H1 (cell line): Measurements from ENCODE around the gene NUDT4B. TPM values are rescaled to one million over a fixed set of nuclear protein-coding genes. Genes with fewer than 3 reads are reported as not detected.
"Not testable (repeated sequence)": the region's sequence is repeated elsewhere in the genome, so short reads cannot be mapped to it uniquely, and the experiment has no call there.

Source experiments
- CTCF ChIA-PET: fragments of 300-600 bp; sonication (Branson Sonifier 250); formaldehyde crosslinking; loops from one replicate; lab custom pipeline; 2021; ENCODE audit not compliant: partially characterized antibody; lab: Charles Lee
- POLR2A ChIA-PET: fragments of 300-600 bp; sonication (Branson Sonifier 250); formaldehyde crosslinking; loops from one replicate; lab custom pipeline; 2021; ENCODE audit warnings: inconsistent platforms; ENCODE audit not compliant: partially characterized antibody; lab: Charles Lee
- DNase-seq, 2 experiments: peaks; one replicate each; pipeline versions ENCODE4 v3.0.0 to v3.0.0-alpha.2; 2010 to 2022; ENCODE audit warnings: low spot score in 2 of 2, low read depth in 1 of 2, mixed read lengths in 1 of 2
- FAIRE-seq: peaks from 2 replicates; lab custom pipeline; 2011; peaks lifted over from hg19 to GRCh38; lab: Jason Lieb, UNC
- H2AFZ ChIP-seq: 2 replicates; pipeline ENCODE4 v1.8.1; 2012; ENCODE audit warnings: low read length, inconsistent platforms
- H2AK5ac ChIP-seq: 2 replicates; pipeline ENCODE4 v1.6.1; 2013; ENCODE audit warnings: low read depth, low read length
- H2BK120ac ChIP-seq: replicated peaks from 2 replicates; pipeline ENCODE3; 2013; ENCODE audit warnings: low read depth, low read length, inconsistent platforms
- H2BK12ac ChIP-seq: 2 replicates; pipeline ENCODE4 v1.6.1; 2013; ENCODE audit warnings: low read depth, low read length
- H2BK15ac ChIP-seq: 2 replicates; pipeline ENCODE4 v1.6.1; 2013; ENCODE audit warnings: low read length
- H2BK20ac ChIP-seq: 2 replicates; pipeline ENCODE4 v1.6.1; 2013; ENCODE audit warnings: low read length
- H2BK5ac ChIP-seq: 2 replicates; pipeline ENCODE4 v1.6.1; 2013; ENCODE audit warnings: low read depth, low read length
- H3K14ac ChIP-seq: 2 replicates; pipeline ENCODE4 v1.6.1; 2013; ENCODE audit warnings: inconsistent platforms; ENCODE audit not compliant: insufficient read length
- H3K18ac ChIP-seq: 2 replicates; pipeline ENCODE4 v1.6.1; 2013; ENCODE audit warnings: low read length; ENCODE audit errors: extremely low read depth
- H3K23ac ChIP-seq: 2 replicates; pipeline ENCODE4 v1.6.1; 2013; ENCODE audit warnings: inconsistent platforms; ENCODE audit not compliant: insufficient read length
- H3K23me2 ChIP-seq: 2 replicates; pipeline ENCODE4 v1.6.1; 2013; ENCODE audit warnings: low read depth, low read length
- H3K27ac ChIP-seq: 2 replicates; pipeline ENCODE4 v1.6.1; 2011; ENCODE audit warnings: low read depth, low read length, inconsistent platforms
- H3K27me3 ChIP-seq, 4 experiments: replicated peaks in 1 of 4; 1 replicate in 1 of 4; 2 replicates in 3 of 4; pipeline versions ENCODE4 v1.6.1 to v1.8.1; 2011 to 2013; ENCODE audit warnings: low read length in 3 of 4, mild to moderate bottlenecking in 3 of 4, inconsistent platforms in 2 of 4, mixed read lengths in 2 of 4, moderate library complexity in 1 of 4; ENCODE audit not compliant: control insufficient read depth in 3 of 4, insufficient read depth in 3 of 4; ENCODE audit errors: extremely low read depth in 1 of 4
- H3K36me3 ChIP-seq, 4 experiments: 2 replicates each; pipeline versions ENCODE4 v1.6.1 to v1.8.1; 2011 to 2013; ENCODE audit warnings: mild to moderate bottlenecking in 4 of 4, low read length in 3 of 4, moderate library complexity in 2 of 4, control low read depth in 1 of 4, inconsistent platforms in 1 of 4; ENCODE audit not compliant: insufficient read depth in 4 of 4, control insufficient read depth in 2 of 4
- H3K4ac ChIP-seq: replicated peaks from 2 replicates; pipeline ENCODE3; 2013; ENCODE audit warnings: low read length, low read depth, mixed read lengths, inconsistent platforms; ENCODE audit not compliant: insufficient read length
- H3K4me1 ChIP-seq, 4 experiments: replicated peaks in 1 of 4; 1 replicate in 1 of 4; 2 replicates in 3 of 4; pipeline versions ENCODE4 v1.6.1 to v1.8.1; 2011 to 2013; ENCODE audit warnings: low read length in 3 of 4, inconsistent platforms in 2 of 4, mixed read lengths in 1 of 4; ENCODE audit not compliant: insufficient read depth in 4 of 4, control insufficient read depth in 3 of 4
- H3K4me2 ChIP-seq, 2 experiments: 2 replicates each; pipeline versions ENCODE4 v1.6.1 to v1.8.1; 2011 to 2013; ENCODE audit warnings: low read depth in 2 of 2, low read length in 2 of 2, control low read depth in 1 of 2, inconsistent platforms in 1 of 2, mild to moderate bottlenecking in 1 of 2; ENCODE audit not compliant: insufficient read depth in 1 of 2
- H3K4me3 ChIP-seq, 4 experiments: fragments of 200-600, 300-600 bp in 1 of 4; sonication (generic), shearing (Covaris generic), sonication (Bioruptor Twin) in 1 of 4; 2 replicates each; pipeline versions ENCODE4 v1.5.1 to v1.8.1; 2011 to 2016; ENCODE audit warnings: low read length in 4 of 4, low read depth in 3 of 4, control low read depth in 2 of 4, inconsistent platforms in 2 of 4, mild to moderate bottlenecking in 2 of 4, mixed read lengths in 1 of 4, moderate library complexity in 1 of 4; ENCODE audit not compliant: insufficient read depth in 2 of 4; ENCODE audit errors: extremely low read depth in 1 of 4
- H3K56ac ChIP-seq: replicated peaks from 2 replicates; pipeline ENCODE3; 2013; ENCODE audit warnings: low read depth, mild to moderate bottlenecking, mixed read lengths, low read length, inconsistent platforms; ENCODE audit not compliant: insufficient read length
- H3K79me1 ChIP-seq: 2 replicates; pipeline ENCODE4 v1.6.1; 2013; ENCODE audit warnings: low read depth, low read length, control low read depth
- H3K79me2 ChIP-seq, 2 experiments: 2 replicates each; pipeline versions ENCODE4 v1.6.1 to v1.8.1; 2012 to 2013; ENCODE audit warnings: low read length in 2 of 2, mild to moderate bottlenecking in 2 of 2, inconsistent platforms in 1 of 2; ENCODE audit not compliant: insufficient read depth in 2 of 2, control insufficient read depth in 1 of 2
- H3K9ac ChIP-seq, 4 experiments: replicated peaks in 1 of 4; 1 replicate in 1 of 4; 2 replicates in 3 of 4; pipeline versions ENCODE4 v1.6.1 to v1.8.1; 2011 to 2013; ENCODE audit warnings: low read depth in 3 of 4, low read length in 3 of 4, control low read depth in 2 of 4, mild to moderate bottlenecking in 2 of 4, moderate library complexity in 2 of 4, inconsistent platforms in 1 of 4; ENCODE audit errors: extremely low read depth in 1 of 4
- H3K9me3 ChIP-seq, 2 experiments: 2 replicates each; pipeline versions ENCODE4 v1.6.1 to v1.8.1; 2012 to 2013; ENCODE audit warnings: mild to moderate bottlenecking in 2 of 2, moderate library complexity in 2 of 2, control low read depth in 1 of 2, inconsistent platforms in 1 of 2, low read depth in 1 of 2, low read length in 1 of 2, mixed read lengths in 1 of 2; ENCODE audit not compliant: insufficient read depth in 2 of 2
- H4K20me1 ChIP-seq, 2 experiments: replicated peaks in 1 of 2; 2 replicates each; pipeline versions ENCODE3 to v1.8.1; 2011 to 2013; ENCODE audit warnings: inconsistent platforms in 2 of 2, low read length in 2 of 2, mild to moderate bottlenecking in 1 of 2; ENCODE audit not compliant: insufficient read depth in 2 of 2, control insufficient read depth in 1 of 2
- H4K5ac ChIP-seq: 2 replicates; pipeline ENCODE4 v1.6.1; 2013; ENCODE audit warnings: low read length, low read depth, mixed read lengths, inconsistent platforms; ENCODE audit not compliant: insufficient read length
- H4K8ac ChIP-seq: 2 replicates; pipeline ENCODE4 v1.8.0; 2013; ENCODE audit warnings: mild to moderate bottlenecking, moderate library complexity, low read length, inconsistent platforms; ENCODE audit not compliant: insufficient read depth; ENCODE audit errors: extremely low read depth
- H4K91ac ChIP-seq: replicated peaks from 2 replicates; pipeline ENCODE3; 2013; ENCODE audit warnings: low read length, mixed read lengths, inconsistent platforms; ENCODE audit not compliant: insufficient read length
- WGBS, 2 experiments: shearing (Covaris generic) in 1 of 2; methylation state at CpG; one replicate each; pipeline versions ENCODE4 v1.1.6 to v1.1.7; 2013 to 2015; ENCODE audit warnings: low lambda C conversion rate in 2 of 2, mixed read lengths in 2 of 2, inconsistent platforms in 1 of 2, low coverage in 1 of 2, missing lambda C conversion rate in 1 of 2; ENCODE audit not compliant: insufficient replicate concordance in 2 of 2, insufficient coverage in 1 of 2, insufficient read length in 1 of 2; ENCODE audit errors: extremely low coverage in 1 of 2, missing lambda C conversion rate in 1 of 2; 5-methylcytosine and 5-hydroxymethylcytosine counted together
- polyA plus RNA-seq, 7 experiments: library from polyadenylated mRNA; depleted of rRNA in 3 of 7; stranded (reverse) in 5 of 7; unstranded in 2 of 7; fragments of >200 nt in 5 of 7; fragments of 200-250 nt in 2 of 7; gene quantifications; 1 replicate in 5 of 7; 2 replicates in 1 of 7; 4 replicates in 1 of 7; pipeline versions ENCODE4 v1.2.1 to v1.2.3, GENCODE V29; 2011 to 2013; ENCODE audit warnings: missing spikeins in 2 of 7, mixed read lengths in 2 of 7
- total RNA-seq: library from RNA; stranded (reverse); fragmentation: NEBNext Ultra II Directional; extraction: Animal tissue kit (Norgen Biotek cat#: 25700); gene quantifications from 2 replicates; pipeline ENCODE4 v1.2.1, GENCODE V29; 2021

The NUDT4B gene
- total and polyA plus RNA-seq, 2 of the 8 experiments (the other 6 are each of a cell fraction or from before 2014, with no cell fraction given) = 11.0 TPM; not detected in 1

DNA sequence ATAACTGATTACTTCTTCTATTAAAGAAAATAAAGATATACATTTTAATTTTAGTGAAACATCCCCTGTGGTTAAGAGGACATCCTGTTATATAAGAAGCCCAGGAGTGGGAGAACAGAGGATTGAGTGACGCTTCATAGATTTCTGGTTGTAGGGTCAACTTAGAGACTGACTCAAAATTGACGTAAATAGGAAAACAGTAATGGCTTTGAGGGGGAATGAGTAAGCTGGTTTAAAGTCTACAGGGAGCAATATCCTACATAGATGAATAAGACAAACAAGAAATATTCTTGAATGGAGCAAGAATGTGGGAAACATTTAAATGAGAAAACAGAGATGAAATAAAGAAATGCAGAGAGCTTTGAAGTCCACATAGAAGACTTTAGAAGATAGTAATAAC lies 20.7 kb upstream of the NUDT4B start:
- H4K8ac ChIP-seq, H3K14ac ChIP-seq, H2BK15ac ChIP-seq, DNase-seq, H3K4me1 ChIP-seq, H3K36me3 ChIP-seq, H3K56ac ChIP-seq, POLR2A ChIA-PET, CTCF ChIA-PET, H3K23ac ChIP-seq, H3K23me2 ChIP-seq, FAIRE-seq, H3K9me3 ChIP-seq, H3K4me2 ChIP-seq, H3K79me1 ChIP-seq, H2BK12ac ChIP-seq, H3K27ac ChIP-seq, H3K18ac ChIP-seq, H2BK120ac ChIP-seq, H2AK5ac ChIP-seq, H4K91ac ChIP-seq, H2AFZ ChIP-seq, H4K5ac ChIP-seq, H2BK5ac ChIP-seq, H3K79me2 ChIP-seq, H3K4me3 ChIP-seq, H2BK20ac ChIP-seq, H3K4ac ChIP-seq, H3K27me3 ChIP-seq, H4K20me1 ChIP-seq, H3K9ac ChIP-seq: not testable (repeated sequence)
- WGBS, 2 experiments = no CpG with 5 or more reads among the region's 2 CpGs

DNA sequence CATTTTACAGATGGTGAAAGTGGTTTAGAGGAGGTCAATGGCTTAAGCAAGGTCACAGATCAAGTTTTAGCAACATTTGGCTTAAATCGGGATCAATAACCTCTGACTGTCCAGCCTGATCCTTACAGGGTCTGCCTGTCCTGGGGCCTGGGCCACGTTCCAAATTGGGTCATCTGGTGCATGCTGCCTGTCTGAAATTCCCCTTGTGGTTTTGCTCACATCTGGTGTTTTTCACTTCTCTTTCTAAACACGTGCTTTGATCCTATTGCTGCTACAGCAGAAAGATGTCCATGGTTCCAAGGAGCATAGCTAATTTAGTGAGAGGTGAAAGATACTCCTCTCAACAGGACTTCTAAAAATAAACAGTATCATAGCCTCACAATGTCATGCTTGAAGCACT lies 19.4 kb upstream of the NUDT4B start:
- H3K4me3 ChIP-seq, H2AFZ ChIP-seq, H4K20me1 ChIP-seq, H2AK5ac ChIP-seq, FAIRE-seq, H3K9me3 ChIP-seq, H3K23ac ChIP-seq, H2BK12ac ChIP-seq, DNase-seq, H2BK5ac ChIP-seq, H3K56ac ChIP-seq, H3K23me2 ChIP-seq, H4K5ac ChIP-seq, H3K4me2 ChIP-seq, POLR2A ChIA-PET, H3K27me3 ChIP-seq, H3K14ac ChIP-seq, H3K27ac ChIP-seq, H2BK120ac ChIP-seq, H3K9ac ChIP-seq, H4K8ac ChIP-seq, H3K18ac ChIP-seq, H3K79me2 ChIP-seq, H2BK15ac ChIP-seq, H3K36me3 ChIP-seq, H3K79me1 ChIP-seq, H2BK20ac ChIP-seq, H3K4ac ChIP-seq, H3K4me1 ChIP-seq, CTCF ChIA-PET, H4K91ac ChIP-seq: not testable (repeated sequence)
- no CpG with 5 or more reads among the region's 3 CpGs for whole genome bisulfite sequencing, 2 experiments
